CD14-positive monocyte (primary cell): ENCODE measurements around the gene NEK7. TPM values are rescaled to one million over a fixed set of nuclear protein-coding genes. Genes with fewer than 3 reads are reported as not detected.

ENCODE experiments used
- DNase-seq, 3 donors: peaks; one replicate each; pipeline ENCODE4 v3.0.0-alpha.2; 2011 to 2022
- H2AFZ ChIP-seq: 2 replicates; pipeline ENCODE4 v1.6.0; 2012; ENCODE audit warnings: mild to moderate bottlenecking, low read depth, low read length, inconsistent platforms; ENCODE audit not compliant: insufficient read depth, poor library complexity, severe bottlenecking
- H3K27ac ChIP-seq, 2 donors: 1 replicate in 1 of 2; 2 replicates in 1 of 2; pipeline ENCODE4 v1.5.1; 2012 to 2013; ENCODE audit warnings: low read length in 2 of 2, control low read depth in 1 of 2, inconsistent platforms in 1 of 2, low read depth in 1 of 2, mild to moderate bottlenecking in 1 of 2
- H3K27me3 ChIP-seq, 2 donors: one replicate each; pipeline versions ENCODE4 v1.6.0 to v1.6.1; 2011 to 2013; ENCODE audit warnings: low read length in 2 of 2; ENCODE audit not compliant: control insufficient read depth in 2 of 2, insufficient read depth in 2 of 2
- H3K36me3 ChIP-seq, 2 donors: replicated peaks in 1 of 2; 1 replicate in 1 of 2; 2 replicates in 1 of 2; pipeline versions ENCODE4 v1.5.1 to v1.6.1; 2012 to 2013; ENCODE audit warnings: low read length in 2 of 2, control low read depth in 1 of 2, inconsistent platforms in 1 of 2, mild to moderate bottlenecking in 1 of 2; ENCODE audit not compliant: insufficient read depth in 2 of 2, control insufficient read depth in 1 of 2
- H3K4me1 ChIP-seq, 2 donors: 1 replicate in 1 of 2; 2 replicates in 1 of 2; pipeline versions ENCODE4 v1.5.1 to v1.6.1; 2012 to 2013; ENCODE audit warnings: low read length in 2 of 2, control low read depth in 1 of 2, inconsistent platforms in 1 of 2, mild to moderate bottlenecking in 1 of 2, moderate library complexity in 1 of 2; ENCODE audit not compliant: insufficient read depth in 2 of 2, control insufficient read depth in 1 of 2
- H3K4me2 ChIP-seq: replicated peaks from 2 replicates; pipeline ENCODE3; 2012; ENCODE audit warnings: low read length, moderate library complexity, mild to moderate bottlenecking; ENCODE audit not compliant: poor library complexity, severe bottlenecking; ENCODE audit errors: extremely low read depth
- H3K4me3 ChIP-seq, 3 experiments: fragments of 200-600 bp in 1 of 3; sonication (generic) in 1 of 3; replicated peaks in 1 of 3; 1 replicate in 2 of 3; 2 replicates in 1 of 3; pipeline ENCODE4 v1.5.1; 2011 to 2013; ENCODE audit warnings: low read length in 3 of 3, mild to moderate bottlenecking in 3 of 3, control low read depth in 2 of 3, low read depth in 2 of 3, inconsistent platforms in 1 of 3, moderate library complexity in 1 of 3
- H3K79me2 ChIP-seq: 2 replicates; pipeline ENCODE4 v1.6.0; 2012; ENCODE audit warnings: mild to moderate bottlenecking, control low read depth, inconsistent platforms, low read length, moderate library complexity; ENCODE audit not compliant: insufficient read depth
- H3K9ac ChIP-seq: 2 replicates; pipeline ENCODE4 v1.6.0; 2017; ENCODE audit warnings: low read length, mild to moderate bottlenecking; ENCODE audit not compliant: insufficient read depth, poor library complexity, severe bottlenecking
- H3K9me3 ChIP-seq, 2 donors: replicated peaks in 1 of 2; 1 replicate in 1 of 2; 2 replicates in 1 of 2; pipeline versions ENCODE4 v1.5.1 to v1.6.1; 2012 to 2013; ENCODE audit warnings: low read length in 2 of 2, control low read depth in 1 of 2; ENCODE audit not compliant: control insufficient read depth in 1 of 2, insufficient read depth in 1 of 2
- H4K20me1 ChIP-seq: 2 replicates; pipeline ENCODE4 v1.6.0; 2012; ENCODE audit warnings: mild to moderate bottlenecking, low read length, control low read depth, moderate library complexity; ENCODE audit not compliant: insufficient read depth
- H3K27ac Mint-ChIP-seq, 7 donors: one replicate each; pipeline ENCODE4 v1.8.0; 2020; ENCODE audit warnings: mild to moderate bottlenecking in 7 of 7, mixed read lengths in 7 of 7, moderate library complexity in 6 of 7, inconsistent platforms in 2 of 7
- H3K27me3 Mint-ChIP-seq, 3 donors: one replicate each; pipeline ENCODE4 v1.8.0; 2021 to 2022; ENCODE audit warnings: low read depth in 3 of 3, mild to moderate bottlenecking in 3 of 3, mixed read lengths in 3 of 3, moderate library complexity in 3 of 3, inconsistent platforms in 1 of 3
- H3K36me3 Mint-ChIP-seq, 2 donors: one replicate each; pipeline ENCODE4 v1.8.0; 2020; ENCODE audit warnings: mixed read lengths in 2 of 2, inconsistent platforms in 1 of 2, mild to moderate bottlenecking in 1 of 2
- H3K4me1 Mint-ChIP-seq: one replicate; pipeline ENCODE4 v1.8.0; 2020; ENCODE audit warnings: mild to moderate bottlenecking, mixed read lengths
- H3K4me3 Mint-ChIP-seq, 2 donors: one replicate each; pipeline ENCODE4 v1.8.0; 2020; ENCODE audit warnings: mild to moderate bottlenecking in 2 of 2, mixed read lengths in 2 of 2, moderate library complexity in 1 of 2
- H3K9me3 Mint-ChIP-seq, 7 donors: one replicate each; pipeline ENCODE4 v1.8.0; 2020 to 2022; ENCODE audit warnings: mixed read lengths in 7 of 7, mild to moderate bottlenecking in 6 of 7, moderate library complexity in 6 of 7, inconsistent platforms in 2 of 7
- CTCF ChIP-seq: fragments of 200-600 bp; IDR thresholded peaks from one replicate; pipeline ENCODE4 v1.8.0; 2022; ENCODE audit warnings: antibody characterized with exemption, mild to moderate bottlenecking
- WGBS: methylation state at CpG from one replicate; pipeline ENCODE4 v1.1.5; 2013; ENCODE audit warnings: missing lambda C conversion rate; ENCODE audit not compliant: insufficient coverage; 5-methylcytosine and 5-hydroxymethylcytosine counted together
- intact Hi-C, 2 donors: fragments of 100-400 bp; cut with micrococcal nuclease; formaldehyde crosslinking; loops; one replicate each; pipeline versions ENCODE4 v1.15.0 to v1.15.1; 2023
- polyA plus RNA-seq, 3 donors: library from polyadenylated mRNA; depleted of rRNA in 1 of 3; unstranded in 2 of 3; stranded (reverse) in 1 of 3; fragments of 300-500 nt in 2 of 3; fragments of >200 nt in 1 of 3; fragmentation: Illumina TruSeq in 2 of 3; gene quantifications; 1 replicate in 2 of 3; 2 replicates in 1 of 3; pipeline ENCODE4 v1.2.3, GENCODE V29; 2012 to 2021

The NEK7 gene
- polyA plus RNA-seq, 3 donors: 16.0 to 50.1 (median 46.5) TPM

GRCh38 chr1:198186916-198187580 is 30.2 kb downstream of the NEK7 start:
- no peak for TF ChIP-seq CTCF
- intact Hi-C loops: no loop called here
- WGBS: 90% methylated on average over 2 of the region's 2 CpGs

GRCh38 chr1:198187973-198188588 is 31.3 kb downstream of the NEK7 start:
- Histone ChIP-seq H4K20me1 (peaks cover 100% of the 10 kb centered on the region), H3K9me3 (no peaks in the 10 kb centered on the region), H3K36me3 (no peaks in the 10 kb centered on the region), H2AFZ (no peak overlapping the region), H3K4me3 (no peak overlapping the region), H3K27me3 (no peaks in the 10 kb centered on the region), H3K79me2 (peaks cover 97% of the 10 kb centered on the region), H3K9ac (no peak overlapping the region), H3K27ac (no peak overlapping the region), H3K4me1 (no peaks in the 10 kb centered on the region), H3K4me2 (no peak overlapping the region)
- intact Hi-C loops: no loop called here
- no peak overlapping the region for H3K4me3 Mint-ChIP-seq
- WGBS: no CpG with 5 or more reads among the region's 3 CpGs
- H3K27me3 Mint-ChIP-seq: no peaks in the 10 kb centered on the region
- H3K27ac Mint-ChIP-seq: peak overlapping the region in 1 of 7 donors; percentile 22
- DNase-seq: no peak
- H3K36me3 Mint-ChIP-seq: peaks cover 0 to 2% of the 10 kb centered on the region in 2 donors
- peaks cover 31% of the 10 kb centered on the region for H3K4me1 Mint-ChIP-seq
- no peak for TF ChIP-seq CTCF
- no peaks in the 10 kb centered on the region for H3K9me3 Mint-ChIP-seq

More at GRCh38 chr1:198186916-198187580, 30.2 kb downstream of the NEK7 start:
- no peak overlapping the region for H3K27ac Mint-ChIP-seq
- peaks cover 99% of the 10 kb centered on the region for H3K79me2 ChIP-seq
- H3K9me3 ChIP-seq: no peaks in the 10 kb centered on the region
- H3K9me3 Mint-ChIP-seq: no peaks in the 10 kb centered on the region
- no peaks in the 10 kb centered on the region for H3K27me3 Mint-ChIP-seq
- no peaks in the 10 kb centered on the region for H3K36me3 Mint-ChIP-seq
- H3K4me2 ChIP-seq: no peak overlapping the region
- no peak overlapping the region for H3K4me3 Mint-ChIP-seq
- H3K36me3 ChIP-seq: no peaks in the 10 kb centered on the region
- H2AFZ ChIP-seq: no peak overlapping the region
- no peak overlapping the region for H3K27ac ChIP-seq
- peaks cover 24% of the 10 kb centered on the region for H3K4me1 Mint-ChIP-seq
- H4K20me1 ChIP-seq: peaks cover 100% of the 10 kb centered on the region
- no peak overlapping the region for H3K9ac ChIP-seq
- H3K4me3 ChIP-seq: no peak overlapping the region
- H3K4me1 ChIP-seq: no peaks in the 10 kb centered on the region
- no peaks in the 10 kb centered on the region for H3K27me3 ChIP-seq
- DNase-seq: no peak
